ENCODE data around the gene BRIX1. TPM values are rescaled to one million over a fixed set of nuclear protein-coding genes. Genes with fewer than 3 reads are reported as not detected.

Gene BRIX1
- total and polyA plus RNA-seq, 9 of the 15 experiments (the other 6 are each of a cell fraction or from before 2014, with no cell fraction given): 115 to 193 (median 159) TPM

- TF ChIP-seq ATF3 (IDR thresholded peaks at IDR 0.05): peak; percentile 100
- peak; percentile 98 for TF ChIP-seq ATF3 (CRISPR knock-in tag; conservative IDR thresholded peaks at IDR 0.05)
- no peak for TF ChIP-seq PHB (CRISPR knock-in tag; IDR thresholded peaks at IDR 0.05)
- no peak for TF ChIP-seq ZNF75A (CRISPR knock-in tag; IDR thresholded peaks at IDR 0.05)
- TF ChIP-seq ZBTB43 (CRISPR knock-in tag; IDR thresholded peaks at IDR 0.05): no peak
- TF ChIP-seq ZNF24 (IDR thresholded peaks at IDR 0.05): no peak
- TF ChIP-seq ZNF551 (CRISPR knock-in tag; IDR thresholded peaks at IDR 0.05): no peak
- TF ChIP-seq POLR2H (tag; IDR thresholded peaks at IDR 0.05; ENCODE audit: low read depth): 0 out of 2 replicates have a peak, but pooled peaks have one; percentile 30
- no peak for TF ChIP-seq ZNF280A (IDR thresholded peaks at IDR 0.05; ENCODE audit: low read depth, partially characterized antibody)
- no peak for TF ChIP-seq CBX1 (IDR thresholded peaks at IDR 0.05; ENCODE audit: low read depth)
- TF ChIP-seq SMARCE1 (IDR thresholded peaks at IDR 0.05): peak; percentile 100
- TF ChIP-seq NFE2 (IDR thresholded peaks at IDR 0.05; ENCODE audit: low read depth): peak; percentile 88
- TF ChIP-seq HNRNPLL (IDR thresholded peaks at IDR 0.05; ENCODE audit: low read depth, low read length, poor library complexity, severe bottlenecking): no peak
- peak; percentile 83 for TF ChIP-seq MEIS2 (IDR thresholded peaks at IDR 0.05; ENCODE audit: partially characterized antibody)
- no peak for TF ChIP-seq ZNF511 (CRISPR knock-in tag; IDR thresholded peaks at IDR 0.05)
- no peak for TF ChIP-seq ZNF408 (CRISPR knock-in tag; IDR thresholded peaks at IDR 0.05; ENCODE audit: low read depth)
- TF ChIP-seq ZNF224 (CRISPR knock-in tag; IDR thresholded peaks at IDR 0.05): no peak
- no peak for TF ChIP-seq GTF2B (IDR thresholded peaks at IDR 0.05; ENCODE audit: extremely low read depth, insufficient read length)
- TF ChIP-seq LARP7 (IDR thresholded peaks at IDR 0.05): no peak
- TF ChIP-seq KLF10 (CRISPR knock-in tag; IDR thresholded peaks at IDR 0.05): no peak
- no peak for TF ChIP-seq MXI1 (IDR thresholded peaks at IDR 0.05; ENCODE audit: low read depth, low read length)
- no peak for TF ChIP-seq HLTF (IDR thresholded peaks at IDR 0.05)
- TF ChIP-seq HMGXB4 (CRISPR knock-in tag; IDR thresholded peaks at IDR 0.05): no peak
These were observed 8.4 kb downstream of the BRIX1 start (continued) for GRCh38 chr5:34923694-34924461.

Data from K562 (cell line).